SK-N-MC (cell line): Measurements from ENCODE around the gene TOM1L2.

Experiments
- EZH2 ChIP-seq: fragments of 200-600 bp; sonication (generic); IDR thresholded peaks from one replicate; pipeline ENCODE4 v1.6.1; 2017; ENCODE audit warnings: antibody characterized with exemption
- POLR2AphosphoS5 ChIP-seq: IDR thresholded peaks from 2 replicates; pipeline ENCODE4 v1.6.1; 2012; ENCODE audit warnings: mild to moderate bottlenecking, low read depth, low read length, borderline replicate concordance

DNA sequence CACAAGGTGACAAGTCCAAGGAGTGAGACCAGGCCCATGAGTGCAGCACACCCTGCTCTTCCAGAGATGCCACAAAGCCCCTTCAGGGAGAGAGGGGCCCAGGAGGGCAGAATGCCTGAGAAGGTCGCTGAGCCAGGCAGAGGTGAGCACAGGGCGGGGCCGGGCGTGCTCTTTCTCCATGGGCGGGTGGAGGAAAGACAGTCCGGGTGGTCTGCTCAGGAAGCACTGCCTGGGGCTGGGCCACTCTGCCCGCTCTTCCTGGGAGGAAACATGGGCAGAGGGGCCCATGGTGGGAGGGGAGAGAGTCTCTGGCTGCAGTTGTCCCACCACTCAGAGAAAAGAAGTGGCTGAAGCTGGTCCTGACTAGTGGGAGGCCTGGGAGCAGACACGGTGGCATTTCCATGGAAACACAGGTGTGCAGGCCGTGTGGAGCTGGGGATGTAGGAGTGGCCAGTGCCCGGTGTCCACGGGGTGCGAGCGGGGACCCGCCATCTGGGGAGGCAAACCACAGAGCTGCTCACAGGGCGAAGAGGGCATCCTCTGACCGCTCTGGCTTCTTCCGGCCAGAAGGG, 125.0 kb downstream of the TOM1L2 start:
- TF ChIP-seq EZH2 (no peak), POLR2AphosphoS5 (no peak)
